HG03039 (cell line): ENCODE data around the gene GAS1.
A peak's percentile ranks its signal among the peaks of the same experiment; 100 is the strongest.

ENCODE experiments used
- ATAC-seq: cut with Tn5 transposase; IDR thresholded peaks from one replicate; pipeline ENCODE4 v1.9.1; 2021; ENCODE audit warnings: mild to moderate bottlenecking, moderate library complexity; ENCODE audit not compliant: unreplicated experiment

GAS1 gene

GRCh38 chr9:86965636-86966395, 18.5 kb upstream of the GAS1 start:
- no peak for ATAC-seq

DNA sequence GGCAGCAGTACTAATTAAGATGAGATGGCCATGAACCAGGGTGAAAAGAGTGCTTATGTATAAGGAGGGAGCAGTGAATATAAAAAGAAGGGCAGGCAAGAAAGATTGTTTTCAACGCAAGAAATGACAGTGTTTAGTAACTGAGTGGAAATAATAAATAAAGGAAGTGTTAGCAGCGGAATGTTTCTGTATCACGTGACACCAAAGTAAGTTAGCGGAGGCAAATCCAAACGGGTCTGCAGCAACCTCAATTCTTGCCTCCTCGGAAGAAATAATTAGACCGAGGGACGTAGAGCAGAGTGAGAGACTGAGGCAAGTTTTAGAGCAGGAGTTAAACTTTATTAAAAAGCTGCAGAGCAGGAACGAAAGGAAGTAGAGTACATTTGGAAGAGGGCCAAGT, 15.4 kb upstream of the GAS1 start:
- no peak for ATAC-seq

GRCh38 chr9:86960938-86961337, 13.6 kb upstream of the GAS1 start:
- ATAC-seq, result no peak

- ATAC-seq, result no peak
Measured at GRCh38 chr9:86958203-86958602, 10.9 kb upstream of the GAS1 start.

GRCh38 chr9:86955561-86955960, 8.3 kb upstream of the GAS1 start:
- no peak for ATAC-seq

DNA sequence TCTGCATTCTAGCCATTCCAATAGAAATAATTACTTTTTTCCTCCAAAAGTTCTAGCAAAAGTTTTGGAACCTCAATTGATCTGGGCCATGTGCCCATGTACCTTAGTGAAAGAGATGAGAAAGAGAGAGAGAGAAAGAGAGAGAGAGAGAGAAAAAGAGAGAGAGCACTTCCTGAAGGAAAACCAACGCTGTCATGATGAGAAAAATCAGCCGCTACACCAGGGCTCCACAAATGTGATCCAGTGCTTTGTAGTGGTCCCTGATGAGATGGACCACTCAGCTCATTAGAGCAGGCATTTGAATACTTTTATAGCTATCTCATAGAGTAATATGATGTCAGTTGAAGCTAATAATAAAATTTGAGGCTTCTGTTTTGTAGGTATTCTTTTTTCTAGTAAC, 7.7 kb upstream of the GAS1 start:
- ATAC-seq, result no peak

DNA sequence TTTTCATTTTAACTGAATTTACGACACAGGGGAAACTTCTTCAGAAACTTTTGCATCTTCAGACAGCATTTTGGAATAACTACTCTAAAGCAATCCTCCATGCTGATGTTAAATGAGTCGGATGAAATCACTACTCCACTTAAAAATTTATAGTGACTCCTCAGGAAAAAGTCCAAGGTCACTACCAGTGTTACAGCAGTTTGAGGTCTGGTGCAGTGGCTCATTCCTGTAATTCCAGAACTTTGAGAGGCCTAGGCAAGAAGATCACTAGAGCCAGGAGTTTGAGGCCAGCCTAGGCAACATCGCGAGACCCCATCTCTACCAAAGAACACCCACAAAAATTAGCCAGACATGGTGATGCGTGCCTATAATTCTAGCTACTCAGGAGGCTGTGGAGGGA, 5.9 kb upstream of the GAS1 start:
- no peak for ATAC-seq

GRCh38 chr9:86948074-86948929, 996 bp upstream of the GAS1 start:
- ATAC-seq, result peak; percentile 53

DNA sequence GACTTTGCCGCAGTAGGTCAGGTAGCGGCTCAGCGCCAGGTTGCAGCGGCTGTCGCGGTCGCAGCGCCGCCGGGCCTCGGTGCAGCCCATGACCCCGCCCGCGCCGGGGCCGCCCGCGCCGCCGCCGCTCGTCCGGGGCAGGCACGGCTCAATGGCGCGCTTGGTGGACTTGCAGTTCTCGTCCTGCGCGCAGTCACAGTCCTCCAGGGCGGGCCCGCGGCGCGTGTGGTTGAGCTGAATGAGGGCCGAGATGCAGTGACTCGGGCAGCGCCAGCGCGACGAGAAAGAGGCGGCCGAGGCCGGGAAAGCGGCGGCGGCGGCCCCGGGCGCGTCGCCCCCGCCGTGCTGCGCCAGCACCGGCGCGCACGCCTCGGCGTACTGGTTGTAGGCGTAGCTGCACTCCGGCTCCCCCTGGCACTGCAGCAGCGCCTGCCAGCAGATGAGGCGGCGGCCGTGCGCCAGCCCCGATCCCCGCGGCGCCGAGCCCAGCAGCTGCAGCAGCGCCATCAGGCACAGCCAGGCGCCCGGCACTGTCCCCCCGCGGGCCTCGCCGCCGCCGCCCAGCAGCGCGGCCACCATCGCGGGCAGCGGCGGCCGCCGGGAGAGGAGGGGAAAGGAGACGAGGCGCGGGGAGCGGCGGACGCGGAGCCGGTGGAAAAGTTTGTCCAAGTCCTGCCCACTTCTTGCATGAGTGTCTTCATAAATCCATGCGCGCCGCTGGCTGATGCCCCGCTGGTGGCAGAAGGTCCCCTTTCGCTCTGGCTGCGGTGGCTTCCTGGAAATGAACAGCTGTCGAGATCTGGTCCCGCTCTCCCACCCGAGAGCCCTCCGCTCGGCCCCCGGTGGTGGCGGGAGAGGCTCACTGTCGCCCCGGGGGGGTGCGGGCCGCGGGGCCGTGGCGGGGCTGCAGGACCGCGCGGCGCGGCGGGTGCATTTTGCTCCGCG, 833 bp downstream of the GAS1 start:
- ATAC-seq, result peak; percentile 37

DNA sequence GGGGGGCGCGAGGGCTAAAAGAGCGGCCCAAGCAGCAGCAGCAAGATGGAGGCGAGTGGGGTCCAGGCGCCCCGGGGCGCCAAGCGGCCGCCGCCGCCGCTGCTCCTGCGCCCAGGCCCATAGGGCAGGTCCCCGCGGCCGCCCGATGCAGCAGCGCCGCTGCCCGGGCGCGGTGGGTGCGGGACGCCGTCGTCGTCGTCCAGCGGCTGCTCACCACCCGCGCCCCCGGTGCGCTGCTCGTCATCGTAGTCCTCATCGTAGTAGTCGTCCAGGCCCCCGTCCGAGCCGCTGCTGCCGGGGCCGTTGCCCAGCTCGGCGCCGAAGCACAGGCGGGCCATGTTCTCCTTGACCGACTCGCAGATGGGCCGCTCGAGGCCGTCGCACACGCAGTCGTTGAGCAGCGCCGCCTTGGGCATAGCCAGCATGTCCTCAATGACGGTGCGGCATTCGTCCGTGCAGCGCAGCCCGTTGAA, 1.5 kb downstream of the GAS1 start:
- no peak for ATAC-seq

GRCh38 chr9:86944796-86945727, 2.2 kb downstream of the GAS1 start:
- no peak for ATAC-seq

- ATAC-seq, result no peak
Measured at GRCh38 chr9:86943201-86944113, 3.8 kb downstream of the GAS1 start.

DNA sequence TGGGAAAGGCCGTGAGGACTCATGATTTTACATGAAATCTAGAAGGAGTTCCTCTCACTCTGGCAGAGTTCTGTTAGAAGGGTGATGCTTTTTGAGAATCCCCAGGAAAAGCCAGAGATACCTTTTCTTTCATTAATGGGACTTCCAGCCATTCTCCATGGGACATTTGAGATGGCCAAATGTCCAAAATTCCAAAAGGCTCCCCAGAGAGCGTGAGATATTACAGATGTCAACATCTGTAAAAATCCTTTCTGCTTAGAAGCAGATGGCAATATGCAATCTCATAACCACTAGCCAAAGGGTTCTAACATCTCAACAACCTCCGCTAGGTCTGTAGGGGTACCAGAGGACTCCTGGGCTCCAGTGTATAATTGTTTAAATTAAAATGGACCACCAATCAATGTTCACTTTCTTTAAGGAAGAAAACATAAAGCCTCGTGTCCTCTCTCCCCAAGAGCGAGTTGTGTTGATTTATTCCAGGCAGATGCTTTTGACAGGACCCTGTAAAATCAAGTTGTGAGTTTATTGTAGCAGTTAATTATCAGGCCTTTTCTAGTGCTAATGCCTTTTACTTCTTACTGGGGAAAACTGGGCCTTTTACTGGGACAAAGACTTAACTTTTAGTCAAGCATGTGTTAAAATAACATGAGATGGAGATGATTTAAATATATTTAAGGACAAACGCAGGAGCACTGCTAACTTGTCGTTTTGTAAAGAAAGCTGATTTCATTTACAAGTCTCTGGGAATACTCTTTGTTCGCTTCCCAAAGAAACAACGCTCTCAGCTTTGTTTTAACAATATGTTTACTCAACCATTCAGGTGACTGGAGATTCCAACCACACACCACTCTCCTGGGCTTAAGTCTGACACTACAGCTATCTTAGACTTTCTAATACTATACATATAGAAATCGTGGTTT, 4.8 kb downstream of the GAS1 start:
- no peak for ATAC-seq

GRCh38 chr9:86941197-86941596, 6.1 kb downstream of the GAS1 start:
- ATAC-seq, result no peak

- no peak for ATAC-seq
Measured at GRCh38 chr9:86940774-86941173, 6.5 kb downstream of the GAS1 start.

DNA sequence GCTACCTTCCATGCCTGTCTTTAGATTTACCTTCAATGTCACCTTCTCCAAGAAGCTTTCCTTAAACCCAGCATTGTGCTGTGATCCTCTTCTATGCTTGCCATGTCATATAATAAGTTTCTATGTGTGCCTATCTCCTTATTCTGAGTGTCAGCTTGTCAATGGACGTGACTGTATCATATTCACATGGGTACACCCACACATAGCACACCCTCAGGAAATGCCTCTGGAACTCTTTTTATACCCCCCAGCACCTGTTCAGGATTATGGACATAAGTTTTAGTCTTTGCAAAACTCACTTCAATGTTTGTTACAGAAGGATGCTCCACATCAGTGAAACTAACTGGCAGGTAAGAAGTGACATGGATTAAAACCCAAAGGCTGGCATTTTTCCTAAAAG, 7.4 kb downstream of the GAS1 start:
- no peak for ATAC-seq

DNA sequence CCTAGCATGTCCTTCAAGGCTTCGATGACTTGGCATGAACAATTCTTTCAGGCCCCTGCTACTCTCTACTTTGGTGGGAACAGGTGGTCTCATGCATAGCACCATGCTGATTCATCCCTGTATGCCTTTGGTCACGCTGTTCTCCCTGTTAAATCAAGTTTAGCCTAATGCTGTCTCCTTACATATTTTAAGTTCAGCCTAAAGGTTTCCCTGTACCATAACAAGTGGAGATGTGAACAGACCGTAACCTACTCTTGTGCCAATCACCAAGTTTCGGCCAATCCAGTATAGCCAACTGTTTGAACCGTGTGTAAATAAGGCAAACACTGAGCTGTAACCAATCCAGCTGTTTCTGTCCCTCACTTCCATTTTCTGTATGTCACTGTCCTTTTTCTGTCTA, 8.0 kb downstream of the GAS1 start:
- ATAC-seq, result no peak

DNA sequence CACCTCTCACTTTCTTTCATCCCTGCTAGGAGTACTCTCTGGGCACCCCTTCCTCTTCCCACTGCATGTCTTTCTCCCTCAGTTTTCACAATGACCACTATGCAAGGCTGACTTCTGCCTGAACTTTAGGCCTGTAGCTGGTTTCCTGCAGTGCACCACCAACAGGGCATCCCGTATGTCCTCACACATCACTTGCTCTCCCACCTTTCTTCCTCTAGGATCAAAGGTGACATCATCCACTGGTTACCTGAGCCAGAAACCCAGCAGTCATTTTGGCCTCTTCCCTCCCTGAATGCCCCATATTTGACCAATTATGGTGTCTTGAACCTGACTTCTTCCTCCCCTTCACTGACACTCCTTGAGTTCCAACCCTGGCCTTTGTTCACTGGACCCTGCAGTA, 8.5 kb downstream of the GAS1 start:
- ATAC-seq, result no peak
